HG03039 (cell line): Measurements from ENCODE around the gene NCOA3.
"Not testable (repeated sequence)": the region's sequence is repeated elsewhere in the genome, so short reads cannot be mapped to it uniquely, and the experiment has no call there.

Experiments used
- ATAC-seq: cut with Tn5 transposase; IDR thresholded peaks from one replicate; pipeline ENCODE4 v1.9.1; 2021; ENCODE audit warnings: mild to moderate bottlenecking, moderate library complexity; ENCODE audit not compliant: unreplicated experiment

Gene NCOA3

DNA sequence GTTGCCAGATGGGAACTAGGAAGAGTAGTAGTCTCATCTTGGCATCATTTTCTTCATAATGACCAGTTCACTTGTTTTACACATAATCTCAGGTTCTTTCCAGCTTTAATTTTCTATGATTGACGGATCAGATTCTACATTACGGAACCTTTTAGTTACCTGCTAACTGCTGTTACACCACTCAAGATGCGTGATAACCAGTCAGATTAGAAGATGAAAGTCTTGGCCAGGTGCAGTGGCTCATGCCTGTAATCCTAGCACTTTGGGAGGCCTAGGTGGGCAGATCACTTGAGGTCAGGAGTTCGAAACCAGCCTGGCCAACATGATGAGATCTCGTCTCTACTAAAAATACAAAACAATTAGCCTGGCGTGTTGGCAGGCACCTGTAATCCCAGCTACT is 92.5 kb downstream of the NCOA3 start:
- ATAC-seq = no peak

DNA sequence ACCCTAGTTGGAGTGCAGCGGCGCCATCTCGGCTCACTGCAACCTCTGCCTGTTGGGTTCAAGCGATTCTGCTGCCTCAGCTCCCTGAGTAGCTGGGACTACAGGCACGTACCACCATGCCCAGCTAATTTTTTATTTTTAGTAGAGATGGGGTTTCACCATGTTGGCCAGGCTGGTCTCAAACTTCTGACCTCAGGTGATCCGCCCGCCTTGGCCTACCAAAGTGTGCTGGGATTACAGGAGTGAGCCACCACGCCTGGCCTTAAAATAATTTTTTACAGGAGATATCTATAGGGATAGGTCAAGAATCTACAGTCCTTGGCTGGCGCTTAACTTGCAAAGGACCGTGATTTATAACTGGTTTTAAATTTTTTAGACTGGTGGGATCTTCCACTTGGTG is 93.5 kb downstream of the NCOA3 start:
- not testable (repeated sequence) for ATAC-seq

DNA sequence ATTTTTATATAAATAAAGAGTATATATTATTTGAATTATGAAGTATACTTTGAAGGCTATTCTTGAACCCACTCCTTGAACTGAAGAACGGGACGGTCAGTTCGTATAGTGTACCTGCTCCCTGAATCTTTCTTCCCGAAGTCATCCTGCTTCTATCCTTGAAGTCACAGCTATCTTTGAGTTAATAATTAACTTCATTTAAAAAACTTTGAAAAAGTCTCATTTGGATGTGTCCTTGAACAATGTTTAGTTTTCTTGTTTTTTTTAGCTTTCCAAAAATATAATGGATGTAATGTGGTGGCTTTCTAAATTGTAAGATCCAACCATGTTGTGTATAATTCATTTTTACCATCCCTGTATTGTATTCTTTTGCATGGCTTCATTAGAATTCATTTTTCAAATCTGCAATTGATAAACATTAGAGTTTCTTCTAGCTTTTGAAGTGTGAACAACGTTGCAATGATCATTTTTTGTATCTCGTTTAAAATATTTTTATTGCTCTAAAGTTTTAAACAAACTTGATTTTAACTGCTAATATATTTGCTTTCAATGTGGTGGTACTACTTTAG is 94.4 kb downstream of the NCOA3 start:
- ATAC-seq = no peak

DNA sequence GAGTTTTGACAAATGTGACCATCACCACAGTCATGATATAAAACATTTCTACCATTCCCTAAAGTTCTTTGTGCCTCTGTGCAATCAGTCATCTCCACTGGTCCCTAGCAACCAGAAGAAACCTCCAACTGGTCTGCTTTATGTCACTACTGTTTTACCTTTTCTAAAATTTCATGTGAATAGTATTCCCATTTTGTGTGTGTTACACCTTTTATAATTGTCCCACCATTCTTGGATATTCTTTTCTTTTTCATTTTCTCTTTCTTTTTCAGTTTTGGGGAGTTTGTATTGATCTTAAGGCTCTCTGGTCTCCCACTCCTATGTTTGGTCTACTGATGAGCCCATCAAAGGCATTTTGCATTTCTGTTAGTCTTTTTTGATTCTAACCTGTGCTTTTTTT is 95.4 kb downstream of the NCOA3 start:
- ATAC-seq = no peak

DNA sequence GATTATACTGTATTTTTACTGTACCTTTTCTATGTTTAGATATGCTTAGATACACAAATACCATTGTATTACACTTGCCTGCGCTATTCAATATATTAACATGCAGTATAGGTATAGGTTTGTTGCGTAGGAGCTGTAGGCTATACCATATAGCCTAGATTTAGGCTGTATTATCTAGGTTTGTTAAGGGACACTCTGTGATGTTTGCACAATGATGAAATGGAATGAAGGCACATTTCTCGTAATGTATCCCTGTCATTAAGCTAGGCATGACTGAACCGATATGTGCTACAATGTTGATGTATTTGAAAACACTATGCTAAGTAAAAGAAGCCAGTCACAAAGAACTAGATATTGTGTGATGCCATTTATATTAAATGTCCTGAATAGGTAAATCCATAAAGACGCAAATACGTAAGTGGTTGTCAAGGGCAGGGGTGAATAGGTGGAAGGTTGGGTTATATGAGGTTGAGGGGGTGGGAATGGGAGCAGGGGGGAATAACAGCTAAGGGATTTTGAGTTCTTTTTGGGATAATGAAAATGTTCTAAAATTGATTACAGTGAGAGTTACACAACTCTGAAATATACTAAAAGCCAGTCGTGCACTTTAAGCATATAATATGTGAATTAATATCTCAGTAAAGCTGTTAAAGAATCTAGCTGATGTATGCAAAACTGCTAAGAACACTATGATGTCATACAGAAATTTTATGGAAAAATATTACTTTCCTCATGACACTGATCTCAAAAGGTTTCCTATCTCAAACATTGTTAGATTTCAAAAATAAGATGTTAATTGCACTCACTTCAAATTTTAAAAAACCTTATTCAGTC is 97.4 kb downstream of the NCOA3 start:
- no peak for ATAC-seq

DNA sequence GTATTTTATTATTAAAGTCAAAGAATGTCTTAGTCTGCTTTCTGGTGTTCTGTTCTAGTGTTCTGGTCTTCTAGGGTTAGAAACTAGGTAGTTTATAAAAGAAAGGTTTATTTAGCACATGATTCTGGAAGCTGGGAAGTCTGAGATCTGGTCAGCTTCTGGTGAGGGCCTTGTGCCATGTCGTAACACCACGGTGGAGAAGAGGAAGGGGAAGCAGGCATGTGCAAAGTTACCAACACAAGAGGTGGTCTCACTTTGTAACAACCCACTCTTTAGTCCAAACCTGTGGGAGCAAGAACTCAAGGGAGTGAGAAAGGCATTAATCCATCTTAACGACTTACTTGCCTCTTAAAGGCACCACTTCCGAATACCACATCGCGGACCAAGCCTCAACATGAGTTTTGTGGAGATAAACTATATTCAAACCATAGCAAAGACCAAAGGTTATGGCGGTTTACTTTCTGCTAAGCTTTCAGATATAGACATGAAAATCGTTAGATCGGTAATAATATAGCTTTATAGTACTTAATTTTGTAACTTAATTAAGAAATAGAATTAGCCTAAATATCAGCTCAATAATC is 99.4 kb downstream of the NCOA3 start:
- ATAC-seq = no peak

DNA sequence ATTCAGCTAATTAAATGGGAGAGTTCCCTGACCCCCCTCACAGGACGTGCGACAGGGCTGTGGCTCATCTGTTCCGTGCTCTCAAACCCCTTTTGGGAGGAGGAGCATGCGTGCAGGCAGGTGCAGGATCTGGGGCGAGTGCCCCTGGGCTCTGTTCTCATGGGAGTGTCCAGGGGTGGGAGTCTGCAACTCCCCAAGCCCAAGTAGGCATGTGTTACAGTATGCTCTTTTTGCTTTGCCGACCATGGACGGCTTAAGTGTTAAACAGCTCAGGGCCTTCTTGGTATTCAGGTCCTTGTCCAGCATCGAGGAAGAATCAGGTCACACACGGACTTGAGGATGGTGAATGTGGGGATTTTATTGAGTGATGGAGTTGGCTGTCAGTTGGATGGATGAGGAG is 101.6 kb downstream of the NCOA3 start:
- ATAC-seq = no peak

DNA sequence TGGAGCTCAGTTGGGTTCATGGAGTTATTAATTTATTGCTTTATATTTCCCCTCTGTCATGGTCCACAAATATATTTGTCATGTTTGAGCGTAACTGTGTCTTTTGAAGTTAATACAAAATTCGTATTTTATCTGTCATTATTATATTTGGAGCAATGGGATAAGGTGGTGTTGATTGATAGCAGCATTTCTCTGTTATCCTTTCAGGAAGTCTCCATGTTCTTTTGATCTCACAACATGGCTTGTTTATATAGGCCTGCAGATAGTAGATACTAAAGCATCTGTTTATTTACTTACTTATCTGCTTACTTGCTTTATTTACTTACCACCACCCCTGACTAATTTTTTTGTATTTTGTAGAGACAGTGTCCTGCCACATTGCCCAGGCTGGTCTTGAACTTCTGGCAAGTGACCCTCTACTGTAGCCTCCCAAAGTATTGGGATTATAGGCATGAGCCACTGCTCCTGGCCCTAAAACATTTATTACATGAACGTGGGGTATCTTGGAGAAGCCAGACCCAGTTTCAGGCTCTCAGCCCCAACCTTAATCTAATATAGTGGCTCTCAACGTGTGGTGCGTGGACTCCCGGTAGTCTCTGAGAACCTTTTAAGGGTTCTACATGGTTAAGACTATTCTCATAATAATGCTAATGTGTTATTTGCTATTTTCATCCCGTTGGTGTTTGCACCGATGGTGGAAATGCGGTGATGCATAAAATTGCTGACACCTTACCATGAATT is 104.2 kb downstream of the NCOA3 start:
- no peak for ATAC-seq

DNA sequence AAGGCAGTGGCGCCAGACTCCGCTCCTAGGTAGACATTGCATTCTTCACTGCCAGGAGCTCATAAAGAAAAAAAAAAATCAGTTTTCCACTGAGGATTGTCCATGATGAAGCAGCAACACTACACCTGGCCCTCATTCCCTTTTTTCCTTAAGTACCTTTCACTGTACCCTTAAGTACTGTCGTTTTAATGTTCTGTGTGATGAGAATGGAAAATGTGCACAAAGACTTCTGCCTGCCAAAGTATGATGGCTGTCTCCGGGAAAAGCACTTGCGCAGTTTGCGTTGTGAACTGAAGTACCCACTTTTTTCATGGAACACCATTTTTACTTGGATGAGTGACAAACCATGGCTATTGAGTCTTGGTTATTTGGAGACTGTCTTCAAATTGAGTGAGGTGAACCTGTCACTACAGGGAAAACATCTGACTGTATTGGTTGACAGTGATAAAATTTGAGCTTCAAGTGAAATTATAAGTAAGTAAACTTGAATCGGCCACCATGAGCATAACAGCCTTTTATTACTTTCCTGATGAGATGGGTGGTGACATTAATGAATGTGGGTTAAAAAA is 104.8 kb downstream of the NCOA3 start:
- ATAC-seq = no peak

DNA sequence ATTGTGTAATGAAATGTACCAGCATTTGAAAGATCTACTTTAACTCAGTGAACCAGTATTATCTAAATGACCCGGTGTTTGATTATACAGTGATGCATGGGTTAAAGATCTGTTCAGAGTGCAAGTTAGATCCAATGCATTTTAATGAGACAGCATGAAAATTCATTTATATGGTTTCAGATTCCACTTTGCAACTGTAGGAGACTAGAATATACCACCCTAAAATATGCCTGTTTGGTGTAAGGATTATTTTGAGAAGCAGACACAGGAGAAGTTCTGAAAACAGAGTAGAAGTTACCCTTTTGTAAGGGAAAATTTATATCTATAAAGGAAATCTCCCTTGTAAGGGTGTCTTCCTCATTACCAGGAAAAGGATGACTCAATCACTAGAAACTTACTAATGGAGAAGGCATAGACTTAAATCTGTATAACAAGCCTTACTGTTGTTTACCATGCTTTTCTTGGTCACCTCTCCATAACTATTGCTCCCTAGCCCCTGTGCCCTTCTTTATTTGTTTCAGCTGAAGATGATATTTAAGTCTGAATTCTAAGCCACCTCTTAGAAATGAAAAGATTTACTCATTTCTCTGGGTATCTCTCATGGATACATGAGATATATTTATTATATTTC is 105.4 kb downstream of the NCOA3 start:
- no peak for ATAC-seq

DNA sequence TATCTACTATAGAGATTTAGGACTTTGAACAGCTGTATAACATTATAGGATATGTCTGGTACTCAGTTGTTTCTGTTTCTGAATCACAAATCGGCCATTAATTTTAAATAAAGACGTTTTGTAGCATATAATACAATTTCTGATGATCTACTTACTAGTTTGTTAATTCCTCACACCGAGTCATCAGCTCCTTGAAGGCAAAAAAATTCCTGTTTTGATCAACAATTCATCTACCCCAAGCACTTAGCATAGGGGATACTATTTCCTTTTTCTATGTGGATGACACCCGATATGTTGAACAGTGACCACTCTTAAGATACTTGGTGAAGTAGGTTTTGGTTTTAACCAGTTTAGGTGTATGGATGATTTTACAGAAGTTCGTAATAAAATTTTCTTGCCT is 107.3 kb downstream of the NCOA3 start:
- no peak for ATAC-seq

DNA sequence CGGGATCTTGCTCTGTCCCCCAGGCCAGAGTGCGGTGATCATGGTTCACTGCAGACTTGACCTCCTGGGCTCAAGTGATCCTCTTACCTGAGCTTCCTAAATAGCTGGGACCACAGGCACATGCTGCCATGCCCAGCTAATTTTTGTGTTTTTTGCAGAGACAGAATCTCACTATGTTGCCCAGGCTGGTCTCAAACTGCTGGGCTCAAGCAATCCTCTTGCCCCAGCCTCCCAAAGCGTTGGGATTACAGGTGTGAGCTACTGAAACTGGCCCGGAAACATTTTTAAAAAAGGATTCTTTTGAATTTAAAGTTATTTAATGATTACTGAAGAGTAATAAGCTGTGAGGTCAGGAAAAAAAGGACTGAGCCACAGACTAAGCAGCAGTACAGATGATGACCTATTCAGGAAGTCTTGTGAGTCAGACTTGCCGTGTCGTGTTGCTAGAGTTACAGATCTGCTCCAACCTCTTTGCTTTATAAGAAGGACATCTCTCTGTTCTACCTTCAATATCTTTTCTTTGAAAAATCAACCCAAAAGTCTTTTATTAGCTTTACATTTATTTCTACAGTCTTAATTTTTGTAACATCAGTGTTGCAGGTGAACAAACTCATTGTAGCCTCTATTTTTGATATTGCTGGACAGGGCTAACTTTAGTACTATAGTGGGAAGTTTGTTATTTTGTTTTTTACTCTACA is 108.7 kb downstream of the NCOA3 start:
- no peak for ATAC-seq

DNA sequence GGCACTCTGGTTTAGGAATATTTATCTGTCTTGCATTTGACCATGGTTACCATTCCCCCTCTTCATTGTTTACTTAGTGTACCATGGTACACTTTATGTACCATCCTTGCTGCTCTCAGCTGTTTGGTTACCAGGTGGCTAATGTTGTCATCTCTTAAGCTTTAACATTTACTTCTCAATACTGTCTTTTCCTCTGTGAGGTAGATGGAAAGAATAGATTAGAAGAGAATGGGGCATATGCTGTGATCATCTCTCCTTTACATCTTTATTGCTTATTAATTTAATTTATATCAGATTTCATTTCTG is 109.2 kb downstream of the NCOA3 start:
- no peak for ATAC-seq

DNA sequence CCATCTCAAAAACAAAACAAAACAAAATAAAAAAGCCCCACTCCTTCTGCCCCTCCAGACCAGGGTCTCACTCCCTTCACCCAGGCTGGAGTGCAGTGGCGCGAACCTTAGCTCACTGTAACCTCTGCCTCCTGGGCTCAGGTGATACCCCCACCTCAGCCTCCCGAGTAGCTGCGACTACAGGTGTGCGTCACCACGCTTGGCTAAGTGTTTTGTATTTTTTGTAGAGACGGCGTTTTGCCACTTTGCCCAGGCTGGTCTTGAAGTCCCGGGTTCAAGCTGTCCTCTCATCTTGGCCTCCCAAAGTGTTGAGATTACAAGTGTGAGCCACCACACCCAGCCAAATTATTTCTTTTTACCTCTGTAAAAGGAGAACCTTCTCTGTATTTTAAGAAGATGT is 110.1 kb downstream of the NCOA3 start:
- no peak for ATAC-seq

DNA sequence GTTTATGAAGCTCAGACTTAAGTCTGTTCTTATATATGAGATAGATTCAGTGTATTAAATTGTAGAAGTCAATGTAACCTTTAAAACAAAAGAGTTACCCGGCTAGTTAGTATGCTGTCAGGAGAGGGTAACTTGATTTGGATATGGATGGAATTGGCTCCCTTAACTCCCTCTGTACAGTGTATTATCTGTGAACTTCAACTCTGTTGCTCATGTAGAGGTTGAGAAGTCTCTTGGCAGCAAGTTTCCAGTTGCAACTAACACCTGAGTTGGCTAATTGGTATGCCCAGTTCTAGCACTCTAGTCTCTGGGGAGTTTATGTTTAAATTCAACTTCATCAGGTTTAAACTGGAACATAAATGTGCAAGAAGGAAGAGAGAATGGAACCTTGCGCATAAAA is 111.0 kb downstream of the NCOA3 start:
- no peak for ATAC-seq

DNA sequence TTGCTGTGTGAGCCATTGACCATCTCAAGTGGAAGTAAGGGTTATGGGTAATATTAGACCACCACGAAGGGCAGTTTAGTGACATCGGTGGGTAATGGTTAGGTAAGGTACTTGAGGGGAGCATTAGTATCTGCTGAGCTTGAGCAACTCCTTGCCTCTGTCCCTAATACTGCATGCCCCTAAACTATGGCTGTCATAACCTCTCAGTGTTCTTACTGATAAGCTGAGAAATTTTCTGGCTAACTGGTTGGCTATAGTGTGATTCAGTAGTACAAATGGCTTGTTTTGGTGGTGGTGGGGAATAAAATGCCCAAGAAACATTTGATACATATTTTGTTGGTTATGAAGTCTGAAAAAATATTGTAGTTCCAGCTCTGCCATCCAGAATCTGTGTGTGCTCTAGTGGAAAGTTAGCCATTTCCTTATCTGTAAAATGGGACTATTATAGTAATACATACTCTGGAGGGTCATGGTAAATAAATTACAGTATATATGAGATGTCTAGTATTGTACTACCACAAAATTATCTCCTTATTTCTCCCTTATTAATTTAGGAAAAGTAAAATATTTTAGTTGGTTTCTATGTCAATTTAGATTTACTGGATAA is 113.1 kb downstream of the NCOA3 start:
- no peak for ATAC-seq

DNA sequence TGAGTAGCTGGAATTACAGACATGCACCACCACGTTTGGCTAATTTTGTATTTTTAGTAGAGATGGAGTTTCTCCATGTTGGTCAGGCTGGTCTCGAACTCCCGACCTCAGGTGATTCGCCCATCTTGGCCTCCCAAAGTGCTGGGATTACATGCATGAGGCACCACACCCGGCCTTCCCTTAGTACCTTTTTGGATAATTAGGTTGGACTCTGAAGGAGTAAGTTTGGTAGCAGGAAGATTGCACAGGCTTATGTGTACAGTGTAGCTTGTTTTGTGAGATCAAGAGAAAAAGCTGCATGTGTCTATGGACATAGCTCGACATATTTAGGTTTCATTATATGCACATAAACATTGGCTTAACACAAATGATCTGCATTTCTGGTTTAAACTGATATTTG is 116.8 kb downstream of the NCOA3 start:
- no peak for ATAC-seq

DNA sequence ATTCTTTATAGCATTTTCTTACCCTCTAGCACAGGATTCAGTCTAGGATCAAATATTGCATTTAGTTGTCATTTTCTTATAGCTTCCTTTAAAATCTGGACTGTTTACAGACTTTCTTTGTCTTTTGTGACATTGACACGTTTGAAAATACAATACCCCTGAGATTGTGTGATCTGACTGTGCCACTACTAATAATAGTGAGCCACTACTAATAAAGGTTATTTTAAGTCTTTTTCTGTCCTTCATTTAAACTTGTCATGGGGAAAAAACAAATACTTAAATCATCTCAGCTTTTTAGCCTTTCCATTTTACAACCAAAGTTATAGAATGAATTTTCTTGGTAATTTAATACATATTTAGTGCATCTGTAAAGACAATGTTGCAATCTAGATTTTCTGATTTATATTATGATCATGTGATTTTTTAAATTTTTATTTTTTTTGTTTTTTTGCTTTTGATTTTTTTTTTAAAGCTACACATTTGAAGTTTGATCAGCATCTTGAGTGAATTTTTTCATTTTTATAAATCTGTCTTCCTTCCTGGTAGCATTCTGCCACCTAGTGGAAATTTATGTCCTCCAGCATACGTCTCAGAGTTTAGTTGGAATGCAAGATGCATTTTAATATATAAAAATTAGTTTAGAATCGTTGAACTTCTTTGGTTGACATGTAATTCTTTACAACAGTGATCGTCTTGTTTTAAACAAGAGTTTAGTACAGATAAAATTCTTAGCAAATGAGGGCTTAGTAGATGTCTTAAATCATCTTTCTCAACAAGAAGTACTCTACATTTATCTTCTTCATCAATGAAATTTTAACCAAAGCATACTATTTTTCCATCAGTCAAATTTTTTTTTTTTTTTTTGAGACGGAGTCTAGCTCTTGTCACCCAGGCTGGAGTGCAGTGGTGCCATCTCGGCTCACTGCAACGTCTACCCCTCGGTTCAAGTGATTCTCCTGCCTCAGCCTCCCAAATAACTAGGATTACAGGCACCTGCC is 119.4 kb downstream of the NCOA3 start:
- ATAC-seq = no peak

DNA sequence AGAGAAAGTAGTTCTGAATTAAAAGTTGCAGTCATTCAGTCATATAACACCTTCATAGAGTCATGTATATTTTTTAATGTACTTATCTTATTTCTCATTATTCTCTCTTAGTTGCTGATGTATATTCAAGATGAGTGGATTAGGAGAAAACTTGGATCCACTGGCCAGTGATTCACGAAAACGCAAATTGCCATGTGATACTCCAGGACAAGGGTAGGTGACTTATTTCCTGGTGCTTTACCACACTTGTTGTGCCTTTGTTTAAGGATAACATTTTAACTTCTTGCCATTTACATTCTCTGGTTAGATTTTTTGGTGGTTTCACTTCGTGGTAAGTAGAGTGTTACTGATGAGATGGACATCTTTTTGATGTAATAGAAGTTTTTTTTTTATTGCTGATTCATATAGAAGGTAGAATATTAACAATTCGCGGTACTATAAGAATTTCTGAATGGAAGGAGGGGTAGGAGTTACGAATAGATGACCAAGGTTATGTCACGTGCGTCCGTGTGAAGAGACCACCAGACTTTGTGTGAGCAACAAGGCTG is 120.5 kb downstream of the NCOA3 start:
- no peak for ATAC-seq
